ENCODE data around the gene PEAR1. TPM values are rescaled to one million over a fixed set of nuclear protein-coding genes. Genes with fewer than 3 reads are reported as not detected.
A peak's percentile ranks its signal among the peaks of the same experiment; 100 is the strongest.

The PEAR1 gene
- total and polyA plus RNA-seq, 2 donors = 0.61 to 2.5 TPM

- no peak for DNase-seq (ENCODE audit: low read depth in 6 of 9, low spot score in 9 of 9)
- Histone ChIP-seq H3K36me3 (ENCODE audit: control insufficient read depth in 2 of 2, insufficient read depth in 2 of 2, low read length in 1 of 2) (no peaks in the 10 kb centered on the region), H3K4me1 (ENCODE audit: control insufficient read depth in 2 of 2, insufficient read depth in 2 of 2, low read length in 2 of 2) (no peaks in the 10 kb centered on the region), H3K9me3 (ENCODE audit: control insufficient read depth in 2 of 2, insufficient read depth in 1 of 2, low read length in 1 of 2) (no peaks in the 10 kb centered on the region), H3K27ac (ENCODE audit: low read depth in 1 of 2, low read length in 1 of 2) (no peak overlapping the region), H3K27me3 (ENCODE audit: control insufficient read depth in 2 of 2, insufficient read depth in 1 of 2, low read length in 1 of 2) (peaks cover 3 to 92% of the 10 kb centered on the region in 2 donors), H3K4me3 (ENCODE audit: low read length in 2 of 2) (no peak overlapping the region)
- WGBS = 83% methylated on average over 7 of the region's 7 CpGs
Observed at GRCh38 chr1:156883919-156884318, 9.6 kb upstream of the PEAR1 start.

- no peak overlapping the region for H3K27ac ChIP-seq (ENCODE audit: low read depth in 1 of 2, low read length in 1 of 2)
- no peaks in the 10 kb centered on the region for H3K9me3 ChIP-seq (ENCODE audit: control insufficient read depth in 2 of 2, insufficient read depth in 1 of 2, low read length in 1 of 2)
- no peaks in the 10 kb centered on the region for H3K36me3 ChIP-seq (ENCODE audit: control insufficient read depth in 2 of 2, insufficient read depth in 2 of 2, low read length in 1 of 2)
- H3K4me3 ChIP-seq (ENCODE audit: low read length in 2 of 2) = no peak overlapping the region
- H3K4me1 ChIP-seq (ENCODE audit: control insufficient read depth in 2 of 2, insufficient read depth in 2 of 2, low read length in 2 of 2) = no peaks in the 10 kb centered on the region
- DNase-seq (ENCODE audit: low read depth in 6 of 9, low spot score in 9 of 9) = no peak
- H3K27me3 ChIP-seq (ENCODE audit: control insufficient read depth in 2 of 2, insufficient read depth in 1 of 2, low read length in 1 of 2) = peaks cover 3 to 92% of the 10 kb centered on the region in 2 donors
- 93% methylated on average over 10 of the region's 10 CpGs for WGBS
Observed at GRCh38 chr1:156884560-156885184, 8.8 kb upstream of the PEAR1 start.

- H3K4me1 ChIP-seq (ENCODE audit: control insufficient read depth in 2 of 2, insufficient read depth in 2 of 2, low read length in 2 of 2) = no peaks in the 10 kb centered on the region
- peaks cover 3 to 92% of the 10 kb centered on the region in 2 donors for H3K27me3 ChIP-seq (ENCODE audit: control insufficient read depth in 2 of 2, insufficient read depth in 1 of 2, low read length in 1 of 2)
- no peaks in the 10 kb centered on the region for H3K36me3 ChIP-seq (ENCODE audit: control insufficient read depth in 2 of 2, insufficient read depth in 2 of 2, low read length in 1 of 2)
- H3K9me3 ChIP-seq (ENCODE audit: control insufficient read depth in 2 of 2, insufficient read depth in 1 of 2, low read length in 1 of 2) = no peaks in the 10 kb centered on the region
- H3K27ac ChIP-seq (ENCODE audit: low read depth in 1 of 2, low read length in 1 of 2) = no peak overlapping the region
- DNase-seq (ENCODE audit: low read depth in 6 of 9, low spot score in 9 of 9) = no peak
- 63% methylated on average over 1 of the region's 1 CpG for WGBS
- no peak overlapping the region for H3K4me3 ChIP-seq (ENCODE audit: low read length in 2 of 2)
Observed at GRCh38 chr1:156885314-156885713, 8.2 kb upstream of the PEAR1 start.

- no peaks in the 10 kb centered on the region for H3K36me3 ChIP-seq (ENCODE audit: control insufficient read depth in 2 of 2, insufficient read depth in 2 of 2, low read length in 1 of 2)
- no peak overlapping the region for H3K4me3 ChIP-seq (ENCODE audit: low read length in 2 of 2)
- H3K9me3 ChIP-seq (ENCODE audit: control insufficient read depth in 2 of 2, insufficient read depth in 1 of 2, low read length in 1 of 2) = no peaks in the 10 kb centered on the region
- no peak for DNase-seq (ENCODE audit: low read depth in 6 of 9, low spot score in 9 of 9)
- H3K27ac ChIP-seq (ENCODE audit: low read depth in 1 of 2, low read length in 1 of 2) = no peak overlapping the region
- 84% methylated on average over 13 of the region's 13 CpGs for WGBS
- peaks cover 7 to 91% of the 10 kb centered on the region in 2 donors for H3K27me3 ChIP-seq (ENCODE audit: control insufficient read depth in 2 of 2, insufficient read depth in 1 of 2, low read length in 1 of 2)
- H3K4me1 ChIP-seq (ENCODE audit: control insufficient read depth in 2 of 2, insufficient read depth in 2 of 2, low read length in 2 of 2) = no peaks in the 10 kb centered on the region
Observed at GRCh38 chr1:156885880-156886355, 7.6 kb upstream of the PEAR1 start.

- DNase-seq (ENCODE audit: low read depth in 6 of 9, low spot score in 9 of 9) = no peak
- Histone ChIP-seq H3K4me3 (ENCODE audit: low read length in 2 of 2) (no peak overlapping the region), H3K4me1 (ENCODE audit: control insufficient read depth in 2 of 2, insufficient read depth in 2 of 2, low read length in 2 of 2) (no peaks in the 10 kb centered on the region), H3K9me3 (ENCODE audit: control insufficient read depth in 2 of 2, insufficient read depth in 1 of 2, low read length in 1 of 2) (peaks cover 0 to under 1% of the 10 kb centered on the region in 2 donors), H3K36me3 (ENCODE audit: control insufficient read depth in 2 of 2, insufficient read depth in 2 of 2, low read length in 1 of 2) (no peaks in the 10 kb centered on the region), H3K27ac (ENCODE audit: low read depth in 1 of 2, low read length in 1 of 2) (no peak overlapping the region), H3K27me3 (ENCODE audit: control insufficient read depth in 2 of 2, insufficient read depth in 1 of 2, low read length in 1 of 2) (peaks cover 12 to 91% of the 10 kb centered on the region in 2 donors)
- 62% methylated on average over 6 of the region's 6 CpGs for WGBS
Observed at GRCh38 chr1:156886583-156887281, 6.8 kb upstream of the PEAR1 start.

GRCh38 chr1:156887317-156887716 lies 6.2 kb upstream of the PEAR1 start:
- H3K9me3 ChIP-seq (ENCODE audit: control insufficient read depth in 2 of 2, insufficient read depth in 1 of 2, low read length in 1 of 2) = peaks cover 0 to 5% of the 10 kb centered on the region in 2 donors
- no peak for DNase-seq (ENCODE audit: low read depth in 6 of 9, low spot score in 9 of 9)
- 59% methylated on average over 3 of the region's 3 CpGs for WGBS
- H3K27me3 ChIP-seq (ENCODE audit: control insufficient read depth in 2 of 2, insufficient read depth in 1 of 2, low read length in 1 of 2) = peaks cover 12 to 92% of the 10 kb centered on the region in 2 donors
- H3K27ac ChIP-seq (ENCODE audit: low read depth in 1 of 2, low read length in 1 of 2) = no peak overlapping the region
- no peak overlapping the region for H3K4me3 ChIP-seq (ENCODE audit: low read length in 2 of 2)
- peaks cover 0 to 3% of the 10 kb centered on the region in 2 donors for H3K4me1 ChIP-seq (ENCODE audit: control insufficient read depth in 2 of 2, insufficient read depth in 2 of 2, low read length in 2 of 2)
- H3K36me3 ChIP-seq (ENCODE audit: control insufficient read depth in 2 of 2, insufficient read depth in 2 of 2, low read length in 1 of 2) = no peaks in the 10 kb centered on the region

- Histone ChIP-seq H3K4me1 (ENCODE audit: control insufficient read depth in 2 of 2, insufficient read depth in 2 of 2, low read length in 2 of 2) (peaks cover 0 to 3% of the 10 kb centered on the region in 2 donors), H3K9me3 (ENCODE audit: control insufficient read depth in 2 of 2, insufficient read depth in 1 of 2, low read length in 1 of 2) (peaks cover 0 to 5% of the 10 kb centered on the region in 2 donors), H3K4me3 (ENCODE audit: low read length in 2 of 2) (no peak overlapping the region), H3K27me3 (ENCODE audit: control insufficient read depth in 2 of 2, insufficient read depth in 1 of 2, low read length in 1 of 2) (peaks cover 15 to 92% of the 10 kb centered on the region in 2 donors), H3K27ac (ENCODE audit: low read depth in 1 of 2, low read length in 1 of 2) (no peak overlapping the region), H3K36me3 (ENCODE audit: control insufficient read depth in 2 of 2, insufficient read depth in 2 of 2, low read length in 1 of 2) (no peaks in the 10 kb centered on the region)
- DNase-seq (ENCODE audit: low read depth in 6 of 9, low spot score in 9 of 9) = no peak
- 63% methylated on average over 6 of the region's 6 CpGs for WGBS
Observed at GRCh38 chr1:156887734-156888133, 5.8 kb upstream of the PEAR1 start.

DNA sequence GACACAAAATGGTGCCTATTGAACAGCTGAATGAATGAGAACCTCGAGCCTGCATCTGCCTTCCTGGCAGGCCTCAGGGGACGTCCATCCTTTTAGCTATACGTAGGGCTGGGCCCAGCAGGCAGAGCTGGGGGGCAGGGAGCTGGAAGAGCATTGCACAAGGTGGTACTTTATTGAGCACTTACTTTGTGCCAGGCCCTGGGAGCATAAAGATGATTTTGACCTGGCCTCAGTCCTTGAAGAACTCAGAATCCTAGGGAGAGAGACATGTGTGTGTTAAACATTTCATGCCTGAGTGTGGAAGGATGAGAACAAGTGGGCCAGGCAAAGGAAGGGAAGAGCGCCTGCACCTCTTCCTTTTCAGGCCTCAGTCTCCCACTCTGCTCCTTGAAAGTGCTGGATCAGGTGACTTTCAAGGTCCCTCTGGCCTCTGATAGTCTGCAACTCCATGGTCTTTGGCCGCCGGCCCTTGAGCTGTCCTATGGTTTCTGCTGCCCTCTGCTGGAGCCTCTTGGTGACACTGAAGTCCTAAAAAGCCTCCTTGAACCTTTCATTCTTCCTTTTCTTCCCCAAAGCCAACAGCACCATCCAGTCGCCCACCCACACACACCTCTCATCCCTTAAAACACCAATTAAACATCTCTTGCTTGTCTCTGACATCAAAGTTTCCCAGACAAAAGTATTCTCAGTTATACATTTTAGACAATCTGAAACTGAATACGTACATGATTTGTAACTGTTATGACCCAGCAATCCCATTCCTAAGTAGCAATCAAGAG lies 3.5 kb upstream of the PEAR1 start:
- no peak overlapping the region for H3K4me3 ChIP-seq (ENCODE audit: low read length in 2 of 2)
- H3K4me1 ChIP-seq (ENCODE audit: control insufficient read depth in 2 of 2, insufficient read depth in 2 of 2, low read length in 2 of 2) = peaks cover 0 to 15% of the 10 kb centered on the region in 2 donors
- 48% methylated on average over 8 of the region's 8 CpGs for WGBS
- no peak overlapping the region for H3K27ac ChIP-seq (ENCODE audit: low read depth in 1 of 2, low read length in 1 of 2)
- peaks cover 32 to 94% of the 10 kb centered on the region in 2 donors for H3K27me3 ChIP-seq (ENCODE audit: control insufficient read depth in 2 of 2, insufficient read depth in 1 of 2, low read length in 1 of 2)
- DNase-seq (ENCODE audit: low read depth in 6 of 9, low spot score in 9 of 9) = peak in 8 of 9 donors; percentile 21 to 66 (median 44)
- no peaks in the 10 kb centered on the region for H3K36me3 ChIP-seq (ENCODE audit: control insufficient read depth in 2 of 2, insufficient read depth in 2 of 2, low read length in 1 of 2)
- H3K9me3 ChIP-seq (ENCODE audit: control insufficient read depth in 2 of 2, insufficient read depth in 1 of 2, low read length in 1 of 2) = peaks cover 0 to 5% of the 10 kb centered on the region in 2 donors
